Measurements from ENCODE around the gene PIK3C2B.

PIK3C2B gene

DNA sequence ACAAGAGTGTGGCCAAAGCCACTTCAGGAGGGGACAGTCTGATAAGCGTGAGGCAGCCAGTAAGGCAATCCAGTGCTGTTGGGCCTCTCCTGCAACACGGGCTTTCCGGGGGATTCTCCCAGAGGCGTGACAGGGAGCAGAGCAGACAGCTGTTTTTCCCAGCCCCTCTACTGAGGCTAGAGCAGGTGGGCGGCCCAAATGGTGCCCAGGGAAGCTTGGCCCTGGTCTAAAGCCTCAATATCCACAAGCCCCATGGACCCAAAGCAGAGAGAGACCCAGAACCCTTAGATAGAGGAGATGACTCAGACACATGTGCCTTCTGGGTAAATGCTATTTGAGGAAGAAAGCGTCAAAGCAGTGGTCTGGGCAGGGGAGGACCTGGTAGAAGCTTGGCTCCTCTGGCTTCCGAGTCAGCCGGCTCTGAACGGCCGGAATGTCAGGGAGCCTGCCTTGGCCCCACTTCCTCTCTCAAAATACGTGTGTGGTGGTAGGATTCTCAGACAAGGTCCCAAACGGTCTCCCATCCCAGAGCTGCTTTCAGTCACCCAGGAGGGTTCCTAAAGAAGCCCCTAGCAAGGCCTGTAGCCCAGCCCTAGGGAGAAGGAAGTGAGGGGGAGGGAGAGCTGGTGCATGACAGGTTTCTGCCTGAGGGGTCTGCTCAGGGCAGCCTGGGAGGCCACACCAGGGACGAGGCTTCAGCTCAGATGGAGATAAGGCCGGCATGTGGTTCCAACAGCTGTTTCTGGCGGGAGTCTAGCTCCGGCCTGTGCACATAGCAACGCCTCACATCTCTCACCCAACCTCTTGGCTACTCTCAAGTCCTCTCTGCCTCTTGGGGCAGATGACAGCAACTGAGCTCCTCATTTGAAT, 28.8 kb downstream of the PIK3C2B start:
- H3K36me3 ChIP-seq (ENCODE audit: control insufficient read depth, insufficient read depth, low read length): peaks cover 34% of the 10 kb centered on the region
- no peak overlapping the region for H3K4me3 ChIP-seq (ENCODE audit: extremely low read depth, insufficient read depth, low read length, poor library complexity, severe bottlenecking)
- H3K27ac ChIP-seq (ENCODE audit: low read depth, low read length, severe bottlenecking): peak overlapping the region; percentile 53
- H3K4me1 ChIP-seq (ENCODE audit: control insufficient read depth, insufficient read depth, low read length, poor library complexity, severe bottlenecking): peaks cover 50% of the 10 kb centered on the region
- 75 to 78% methylated on average over 9 to 12 of the region's 17 CpGs for WGBS, 2 experiments (ENCODE audit: insufficient coverage in 2 of 2)
- H3K9me3 ChIP-seq (ENCODE audit: control insufficient read depth, low read length): no peaks in the 10 kb centered on the region

DNA sequence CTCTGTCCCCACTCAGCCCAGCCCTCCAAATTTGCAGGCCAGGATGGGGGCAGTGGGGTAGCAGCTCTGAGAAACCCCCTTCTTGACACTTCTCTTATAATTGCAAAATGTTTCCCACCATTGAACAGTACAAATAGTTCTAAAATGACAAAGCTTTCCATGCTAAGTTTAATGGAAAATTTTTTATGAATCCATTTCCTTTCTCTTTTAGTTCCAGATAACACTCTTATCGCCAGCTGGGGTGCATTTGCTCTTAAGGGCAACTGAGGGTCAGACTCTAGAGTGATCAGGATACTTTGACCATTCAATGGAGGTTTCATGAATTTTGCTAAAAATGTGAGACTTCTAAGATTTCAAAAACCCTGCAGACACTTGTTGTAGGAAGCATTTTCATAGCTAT, 29.9 kb downstream of the PIK3C2B start:
- Histone ChIP-seq H3K9me3 (ENCODE audit: control insufficient read depth, low read length) (no peaks in the 10 kb centered on the region), H3K4me1 (ENCODE audit: control insufficient read depth, insufficient read depth, low read length, poor library complexity, severe bottlenecking) (peaks cover 50% of the 10 kb centered on the region), H3K27ac (ENCODE audit: low read depth, low read length, severe bottlenecking) (no peak overlapping the region), H3K36me3 (ENCODE audit: control insufficient read depth, insufficient read depth, low read length) (peaks cover 45% of the 10 kb centered on the region), H3K4me3 (ENCODE audit: extremely low read depth, insufficient read depth, low read length, poor library complexity, severe bottlenecking) (no peak overlapping the region)
- WGBS, 2 experiments (ENCODE audit: insufficient coverage in 2 of 2): 100% methylated on average over 1 of the region's 1 CpG; no CpG with 5 or more reads in 1 of the 2 experiments

DNA sequence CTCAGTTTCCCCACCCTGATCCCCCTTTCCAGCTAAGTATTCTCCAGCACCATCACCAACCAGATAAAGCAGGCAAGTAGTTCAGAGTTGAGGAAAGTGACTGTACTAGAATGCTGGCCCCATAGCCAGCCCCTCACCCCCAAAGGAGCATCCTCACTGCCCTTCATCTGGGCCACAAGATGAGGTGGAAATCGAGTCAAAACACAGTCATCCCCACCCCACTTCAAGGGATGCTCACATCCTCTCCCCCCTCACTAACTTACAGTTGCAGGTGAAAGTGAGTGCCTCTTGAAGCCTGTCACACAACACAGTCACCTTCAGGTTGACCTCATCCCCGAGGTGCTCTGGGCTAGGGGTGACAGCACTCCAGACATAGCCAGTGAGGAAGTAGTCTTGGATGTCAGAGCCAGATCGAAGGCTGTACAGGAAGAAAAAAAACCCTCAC, 30.4 kb downstream of the PIK3C2B start:
- Histone ChIP-seq H3K9me3 (ENCODE audit: control insufficient read depth, low read length) (no peaks in the 10 kb centered on the region), H3K4me3 (ENCODE audit: extremely low read depth, insufficient read depth, low read length, poor library complexity, severe bottlenecking) (no peak overlapping the region), H3K27ac (ENCODE audit: low read depth, low read length, severe bottlenecking) (no peak overlapping the region), H3K36me3 (ENCODE audit: control insufficient read depth, insufficient read depth, low read length) (peaks cover 48% of the 10 kb centered on the region), H3K4me1 (ENCODE audit: control insufficient read depth, insufficient read depth, low read length, poor library complexity, severe bottlenecking) (peaks cover 50% of the 10 kb centered on the region)
- WGBS, 2 experiments (ENCODE audit: insufficient coverage in 2 of 2): 84 to 100% methylated on average over 2 of the region's 3 CpGs

DNA sequence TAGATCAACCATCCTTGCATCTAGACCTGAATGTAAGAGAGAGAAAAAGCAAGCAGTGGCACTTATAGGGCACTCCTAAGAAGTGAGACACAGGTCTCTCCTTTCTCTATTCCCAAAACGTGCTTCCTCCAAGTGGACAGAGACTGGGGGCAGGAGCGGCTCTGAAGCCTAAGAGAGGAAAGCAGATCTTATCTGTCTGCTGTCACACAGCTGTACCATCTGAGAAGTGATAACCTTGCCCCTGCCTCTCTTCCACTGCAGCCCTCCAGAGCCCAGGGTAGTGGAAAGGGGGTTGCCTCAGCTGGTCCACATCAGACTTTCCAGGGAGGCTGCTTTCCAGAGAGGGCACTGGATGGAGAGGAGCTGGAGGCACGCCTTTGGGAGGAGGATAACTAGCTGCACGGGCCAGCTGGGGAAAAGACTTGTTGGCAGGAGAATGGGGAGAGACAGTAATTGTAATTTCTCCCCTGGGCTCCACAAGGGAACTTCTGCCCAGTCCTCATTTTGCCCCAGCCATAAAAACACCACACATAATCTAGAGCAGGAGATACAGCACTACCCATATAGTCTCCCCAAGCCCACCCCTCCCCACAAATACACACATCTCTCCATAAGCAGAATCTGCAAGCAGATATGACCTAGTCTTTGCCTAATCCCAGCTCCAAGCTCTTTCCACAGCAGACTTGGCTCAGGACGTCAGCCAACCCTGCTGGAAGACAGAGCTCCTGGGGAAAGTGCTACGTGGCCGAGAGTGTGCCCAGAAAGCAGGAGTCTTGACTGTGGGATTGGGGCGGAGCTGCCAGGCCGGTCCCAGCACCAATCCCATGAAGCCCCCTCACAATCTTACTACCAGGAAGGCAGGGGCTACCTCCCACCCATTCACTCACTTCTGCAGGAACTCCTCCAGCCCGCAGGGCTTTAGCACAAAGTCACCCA, 31.2 kb downstream of the PIK3C2B start:
- Histone ChIP-seq H3K4me3 (ENCODE audit: extremely low read depth, insufficient read depth, low read length, poor library complexity, severe bottlenecking) (no peak overlapping the region), H3K4me1 (ENCODE audit: control insufficient read depth, insufficient read depth, low read length, poor library complexity, severe bottlenecking) (peaks cover 50% of the 10 kb centered on the region), H3K36me3 (ENCODE audit: control insufficient read depth, insufficient read depth, low read length) (peaks cover 46% of the 10 kb centered on the region), H3K27ac (ENCODE audit: low read depth, low read length, severe bottlenecking) (no peak overlapping the region), H3K9me3 (ENCODE audit: control insufficient read depth, low read length) (no peaks in the 10 kb centered on the region)
- 78 to 84% methylated on average over 5 of the region's 10 CpGs for WGBS, 2 experiments (ENCODE audit: insufficient coverage in 2 of 2)

DNA sequence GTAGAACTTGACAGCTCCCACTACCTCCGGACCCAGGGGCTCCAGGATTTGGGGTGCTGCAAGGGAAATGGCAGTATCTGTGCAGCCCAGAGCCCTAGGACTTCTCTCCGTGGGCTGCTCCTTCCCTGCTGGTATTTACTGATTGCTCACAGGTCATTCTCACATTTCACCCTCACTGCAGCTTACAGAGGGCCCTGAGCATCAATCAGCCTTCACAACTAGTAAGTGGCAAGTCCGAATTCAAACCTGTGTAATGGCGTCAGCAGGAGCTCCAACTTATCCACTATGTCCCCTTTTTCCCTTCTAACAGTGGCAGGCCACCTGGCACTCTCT, 32.4 kb downstream of the PIK3C2B start:
- Histone ChIP-seq H3K27ac (ENCODE audit: low read depth, low read length, severe bottlenecking) (peak overlapping the region; percentile 85), H3K4me1 (ENCODE audit: control insufficient read depth, insufficient read depth, low read length, poor library complexity, severe bottlenecking) (peaks cover 48% of the 10 kb centered on the region), H3K36me3 (ENCODE audit: control insufficient read depth, insufficient read depth, low read length) (peaks cover 48% of the 10 kb centered on the region), H3K4me3 (ENCODE audit: extremely low read depth, insufficient read depth, low read length, poor library complexity, severe bottlenecking) (no peak overlapping the region), H3K9me3 (ENCODE audit: control insufficient read depth, low read length) (no peaks in the 10 kb centered on the region)
- WGBS, 2 experiments (ENCODE audit: insufficient coverage in 2 of 2): 77 to 98% methylated on average over 3 to 4 of the region's 4 CpGs

DNA sequence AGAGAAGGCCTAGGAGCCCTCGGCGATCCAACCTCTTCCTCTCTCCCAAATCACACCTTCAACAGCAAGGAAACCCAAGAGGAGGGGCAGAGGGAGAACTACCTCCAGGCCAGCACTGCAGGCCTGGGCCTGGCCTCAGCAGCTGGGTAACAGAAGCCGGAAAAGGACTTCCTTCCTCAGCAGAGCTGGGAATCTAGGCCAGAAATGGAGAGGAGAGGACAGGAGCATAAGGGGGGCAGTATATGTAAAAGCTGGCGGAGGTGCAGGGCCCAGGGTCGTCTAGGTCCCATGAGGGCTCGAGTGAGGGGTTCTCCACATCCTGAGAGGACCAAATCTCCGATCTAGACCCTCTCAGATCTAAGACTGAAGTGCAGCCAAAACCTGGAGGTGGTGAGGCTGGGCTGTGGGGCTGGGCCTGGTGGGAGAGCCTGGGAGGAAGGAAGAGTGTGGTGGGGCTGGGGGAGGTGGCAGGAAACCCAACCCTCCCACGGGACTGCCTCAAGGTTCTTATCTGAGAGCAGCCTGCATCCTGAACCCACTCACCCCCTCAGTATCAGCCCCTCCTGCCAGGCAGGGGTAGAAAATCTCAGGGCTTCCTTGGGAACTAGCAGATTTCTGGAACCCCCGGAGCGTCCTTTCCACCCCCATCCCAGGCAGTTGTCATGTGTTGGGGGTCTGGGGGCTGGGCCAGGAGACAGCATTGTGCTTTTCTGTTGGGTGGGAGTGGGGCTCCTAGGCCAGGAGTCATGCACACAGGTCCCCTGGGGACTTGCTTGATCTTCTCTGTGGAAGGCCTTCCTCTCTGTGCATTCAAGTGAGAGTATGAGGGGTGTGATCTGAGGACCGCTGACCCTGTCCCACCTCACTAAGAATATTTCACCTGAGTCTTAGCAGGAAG, 33.0 kb downstream of the PIK3C2B start:
- peaks cover 48% of the 10 kb centered on the region for H3K36me3 ChIP-seq (ENCODE audit: control insufficient read depth, insufficient read depth, low read length)
- 87 to 88% methylated on average over 6 to 9 of the region's 11 CpGs for WGBS, 2 experiments (ENCODE audit: insufficient coverage in 2 of 2)
- H3K27ac ChIP-seq (ENCODE audit: low read depth, low read length, severe bottlenecking): peak overlapping the region; percentile 85
- no peak overlapping the region for H3K4me3 ChIP-seq (ENCODE audit: extremely low read depth, insufficient read depth, low read length, poor library complexity, severe bottlenecking)
- H3K4me1 ChIP-seq (ENCODE audit: control insufficient read depth, insufficient read depth, low read length, poor library complexity, severe bottlenecking): peaks cover 42% of the 10 kb centered on the region
- no peaks in the 10 kb centered on the region for H3K9me3 ChIP-seq (ENCODE audit: control insufficient read depth, low read length)

DNA sequence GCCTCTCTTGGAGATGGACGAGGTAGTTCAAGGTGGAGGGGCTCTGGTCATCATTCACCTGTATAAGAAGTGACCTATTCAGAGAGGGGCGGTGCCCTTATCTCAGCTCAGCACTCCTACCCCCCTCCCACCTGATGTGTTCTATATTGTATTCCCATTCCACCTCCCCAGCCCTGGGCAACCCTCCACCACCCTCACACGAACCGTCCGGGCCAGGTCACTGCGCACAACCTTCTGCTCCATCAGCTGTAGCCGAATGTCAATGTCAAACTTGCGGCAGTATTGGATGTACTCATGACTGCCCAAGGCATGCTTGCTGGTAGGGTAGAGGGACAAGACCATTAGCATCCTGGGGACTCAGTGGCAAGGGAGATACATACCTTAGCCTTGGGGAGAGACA, 34.3 kb downstream of the PIK3C2B start:
- 91 to 97% methylated on average over 7 to 8 of the region's 8 CpGs for WGBS, 2 experiments (ENCODE audit: insufficient coverage in 2 of 2)

DNA sequence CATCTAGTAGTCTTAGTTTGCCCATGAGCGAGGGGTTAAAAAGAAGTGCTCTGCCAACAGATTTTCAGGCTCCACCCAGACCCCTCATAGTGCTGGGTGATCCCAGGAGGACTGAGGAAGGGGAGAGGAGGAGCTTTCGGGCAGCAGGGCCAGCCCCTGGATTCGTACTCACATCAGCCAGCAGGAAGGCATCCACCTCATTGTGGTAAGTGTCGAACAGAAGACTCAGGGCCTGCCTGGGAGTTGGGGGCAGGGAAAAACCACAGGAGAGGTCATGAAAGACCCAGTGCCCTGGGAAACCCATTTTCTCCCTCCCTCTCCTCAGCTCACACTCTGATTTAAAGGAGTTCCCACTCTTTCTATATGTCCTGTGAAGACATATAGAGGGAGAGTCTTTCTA, 34.9 kb downstream of the PIK3C2B start:
- Histone ChIP-seq H3K9me3 (ENCODE audit: control insufficient read depth, low read length) (no peaks in the 10 kb centered on the region), H3K36me3 (ENCODE audit: control insufficient read depth, insufficient read depth, low read length) (peaks cover 53% of the 10 kb centered on the region), H3K4me1 (ENCODE audit: control insufficient read depth, insufficient read depth, low read length, poor library complexity, severe bottlenecking) (peaks cover 25% of the 10 kb centered on the region), H3K4me3 (ENCODE audit: extremely low read depth, insufficient read depth, low read length, poor library complexity, severe bottlenecking) (no peak overlapping the region), H3K27ac (ENCODE audit: low read depth, low read length, severe bottlenecking) (no peak overlapping the region)
- 80 to 100% methylated on average over 1 to 2 of the region's 4 CpGs for WGBS, 2 experiments (ENCODE audit: insufficient coverage in 2 of 2)

More for the DNA sequence above, 34.3 kb downstream of the PIK3C2B start:
- Histone ChIP-seq H3K4me1 (ENCODE audit: control insufficient read depth, insufficient read depth, low read length, poor library complexity, severe bottlenecking) (peaks cover 30% of the 10 kb centered on the region), H3K4me3 (ENCODE audit: extremely low read depth, insufficient read depth, low read length, poor library complexity, severe bottlenecking) (no peak overlapping the region), H3K36me3 (ENCODE audit: control insufficient read depth, insufficient read depth, low read length) (peaks cover 55% of the 10 kb centered on the region), H3K9me3 (ENCODE audit: control insufficient read depth, low read length) (no peaks in the 10 kb centered on the region), H3K27ac (ENCODE audit: low read depth, low read length, severe bottlenecking) (no peak overlapping the region)

DNA sequence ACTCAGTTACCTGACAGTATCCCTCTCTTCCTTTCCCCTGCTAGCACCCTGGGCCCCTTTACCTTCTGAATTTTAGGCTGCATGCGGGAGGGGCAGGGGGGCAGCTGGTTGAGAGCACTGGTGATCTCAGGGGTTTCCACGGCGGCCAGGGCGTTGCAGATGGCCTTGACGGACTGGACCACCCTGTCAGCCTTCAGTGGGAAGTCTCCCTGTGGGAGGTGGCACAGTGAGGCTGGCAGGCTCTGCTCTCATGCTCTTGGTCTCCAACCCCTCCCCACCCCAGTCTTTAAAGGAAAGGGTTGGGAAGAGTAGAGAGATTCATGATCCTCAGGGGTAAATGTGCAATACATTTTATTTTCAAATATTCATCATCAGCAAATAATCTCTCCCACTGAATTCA, 36.9 kb downstream of the PIK3C2B start:
- WGBS, 2 experiments (ENCODE audit: insufficient coverage in 2 of 2): 85% methylated on average over 4 of the region's 5 CpGs; no CpG with 5 or more reads in 1 of the 2 experiments
- peaks cover 60% of the 10 kb centered on the region for H3K36me3 ChIP-seq (ENCODE audit: control insufficient read depth, insufficient read depth, low read length)
- no peaks in the 10 kb centered on the region for H3K9me3 ChIP-seq (ENCODE audit: control insufficient read depth, low read length)
- peaks cover 11% of the 10 kb centered on the region for H3K4me1 ChIP-seq (ENCODE audit: control insufficient read depth, insufficient read depth, low read length, poor library complexity, severe bottlenecking)
- H3K4me3 ChIP-seq (ENCODE audit: extremely low read depth, insufficient read depth, low read length, poor library complexity, severe bottlenecking): no peak overlapping the region
- H3K27ac ChIP-seq (ENCODE audit: low read depth, low read length, severe bottlenecking): peak overlapping the region; percentile 66

Measured in mesodermal cell (in vitro differentiated cells).